Upper lobe of left lung (tissue), 4 donors: ENCODE data around the gene TFCP2.

Source experiments
- EP300 ChIP-seq, 4 donors: sonication (generic); formaldehyde crosslinking; IDR thresholded peaks; one replicate each; pipeline ENCODE4 v1.5.1; 2017; ENCODE audit warnings: antibody characterized with exemption in 4 of 4, control low read depth in 2 of 4
- TF ChIP-seq, protein P1 (sequence below), 6 experiments: fragments of 450-650 bp in 4 of 6; fragments of 200-600 bp in 2 of 6; sonication (generic) in 2 of 6; IDR thresholded peaks; one replicate each; pipeline ENCODE4 v1.5.1; 2016 to 2019; ENCODE audit warnings: antibody characterized with exemption in 6 of 6

DNA sequence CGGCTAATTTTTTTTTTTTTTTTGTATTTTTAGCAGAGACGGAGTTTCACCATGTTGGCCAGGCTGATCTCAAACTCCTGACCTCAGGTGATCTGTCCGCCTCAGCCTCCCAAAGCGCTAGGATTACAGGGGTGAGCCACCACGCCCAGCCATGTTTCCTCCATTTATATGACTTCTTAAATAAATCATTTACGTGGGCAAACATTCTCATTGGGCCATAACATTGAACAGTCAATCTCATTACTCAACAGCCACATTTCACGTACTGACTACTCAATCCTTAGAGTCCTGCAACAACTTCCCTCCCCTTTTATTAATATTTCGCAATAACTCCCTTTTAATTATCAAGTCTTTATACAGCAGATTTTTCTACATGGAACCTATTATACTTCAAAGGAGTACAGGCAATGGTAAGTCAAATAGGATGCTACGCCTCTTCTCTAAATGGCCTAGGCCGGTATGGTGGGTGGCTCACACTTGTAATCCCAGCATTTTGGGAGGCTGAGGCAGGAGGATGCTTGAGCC is 82.2 kb downstream of the TFCP2 start:
- TF ChIP-seq, protein P1, sequence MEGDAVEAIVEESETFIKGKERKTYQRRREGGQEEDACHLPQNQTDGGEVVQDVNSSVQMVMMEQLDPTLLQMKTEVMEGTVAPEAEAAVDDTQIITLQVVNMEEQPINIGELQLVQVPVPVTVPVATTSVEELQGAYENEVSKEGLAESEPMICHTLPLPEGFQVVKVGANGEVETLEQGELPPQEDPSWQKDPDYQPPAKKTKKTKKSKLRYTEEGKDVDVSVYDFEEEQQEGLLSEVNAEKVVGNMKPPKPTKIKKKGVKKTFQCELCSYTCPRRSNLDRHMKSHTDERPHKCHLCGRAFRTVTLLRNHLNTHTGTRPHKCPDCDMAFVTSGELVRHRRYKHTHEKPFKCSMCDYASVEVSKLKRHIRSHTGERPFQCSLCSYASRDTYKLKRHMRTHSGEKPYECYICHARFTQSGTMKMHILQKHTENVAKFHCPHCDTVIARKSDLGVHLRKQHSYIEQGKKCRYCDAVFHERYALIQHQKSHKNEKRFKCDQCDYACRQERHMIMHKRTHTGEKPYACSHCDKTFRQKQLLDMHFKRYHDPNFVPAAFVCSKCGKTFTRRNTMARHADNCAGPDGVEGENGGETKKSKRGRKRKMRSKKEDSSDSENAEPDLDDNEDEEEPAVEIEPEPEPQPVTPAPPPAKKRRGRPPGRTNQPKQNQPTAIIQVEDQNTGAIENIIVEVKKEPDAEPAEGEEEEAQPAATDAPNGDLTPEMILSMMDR (IDR thresholded peaks at IDR 0.05) = no peak
- no peak for TF ChIP-seq EP300 (IDR thresholded peaks at IDR 0.05)
